ENCODE data around the gene TEAD4.

The TEAD4 gene

GRCh38 chr12:2959192-2959504 is at the start of gene TEAD4:
TSS of gene TEAD4 (plus strand) at chr12:2959397.
- DNase-seq (ENCODE audit: low spot score) = no peak

GRCh38 chr12:2912216-2912575 is 47.0 kb upstream of the TEAD4 start:
- no peak for DNase-seq (ENCODE audit: low spot score)

- no peak for DNase-seq (ENCODE audit: low spot score)
These were observed 39.9 kb upstream of the TEAD4 start for GRCh38 chr12:2919249-2919648.

- no peak for DNase-seq (ENCODE audit: low spot score)
These were observed 36.9 kb upstream of the TEAD4 start for GRCh38 chr12:2922329-2922728.

GRCh38 chr12:2923057-2923456 is 36.1 kb upstream of the TEAD4 start:
- no peak for DNase-seq (ENCODE audit: low spot score)

GRCh38 chr12:2924019-2924418 is 35.2 kb upstream of the TEAD4 start:
- no peak for DNase-seq (ENCODE audit: low spot score)

GRCh38 chr12:2925322-2925995 is 33.7 kb upstream of the TEAD4 start:
- no peak for DNase-seq (ENCODE audit: low spot score)

GRCh38 chr12:2930865-2931264 is 28.3 kb upstream of the TEAD4 start:
- no peak for DNase-seq (ENCODE audit: low spot score)

GRCh38 chr12:2933586-2933985 is 25.6 kb upstream of the TEAD4 start:
- DNase-seq (ENCODE audit: low spot score) = no peak

- DNase-seq (ENCODE audit: low spot score) = no peak
These were observed 24.8 kb upstream of the TEAD4 start for GRCh38 chr12:2934371-2934770.

GRCh38 chr12:2936301-2936700 is 22.9 kb upstream of the TEAD4 start:
- no peak for DNase-seq (ENCODE audit: low spot score)

GRCh38 chr12:2937500-2937899 is 21.7 kb upstream of the TEAD4 start:
- no peak for DNase-seq (ENCODE audit: low spot score)

- DNase-seq (ENCODE audit: low spot score) = no peak
These were observed 20.0 kb upstream of the TEAD4 start for GRCh38 chr12:2939191-2939590.

GRCh38 chr12:2940564-2940963 is 18.6 kb upstream of the TEAD4 start:
- no peak for DNase-seq (ENCODE audit: low spot score)

- no peak for DNase-seq (ENCODE audit: low spot score)
These were observed 17.7 kb upstream of the TEAD4 start for GRCh38 chr12:2941524-2941923.

GRCh38 chr12:2944401-2945047 is 14.7 kb upstream of the TEAD4 start:
- DNase-seq (ENCODE audit: low spot score) = peak; percentile 44

GRCh38 chr12:2949411-2949810 is 9.8 kb upstream of the TEAD4 start:
- DNase-seq (ENCODE audit: low spot score) = no peak

- no peak for DNase-seq (ENCODE audit: low spot score)
These were observed 3.3 kb upstream of the TEAD4 start for GRCh38 chr12:2955888-2956287.

GRCh38 chr12:2957816-2958431 is 1.3 kb upstream of the TEAD4 start:
- no peak for DNase-seq (ENCODE audit: low spot score)

- no peak for DNase-seq (ENCODE audit: low spot score)
These were observed 585 bp upstream of the TEAD4 start for GRCh38 chr12:2958432-2959191.

- no peak for DNase-seq (ENCODE audit: low spot score)
These were observed 550 bp downstream of the TEAD4 start for GRCh38 chr12:2959505-2960389.

- DNase-seq (ENCODE audit: low spot score) = no peak
These were observed 1.3 kb downstream of the TEAD4 start for GRCh38 chr12:2960390-2960956.

Measured in CD4-positive, alpha-beta T cell treated with Interleukin-2 at 100 ng/mL for 4 hours (primary cell).